HG03039 (cell line): ENCODE measurements around the gene ZNF646.

Experiments
- ATAC-seq: cut with Tn5 transposase; IDR thresholded peaks from one replicate; pipeline ENCODE4 v1.9.1; 2021; ENCODE audit warnings: mild to moderate bottlenecking, moderate library complexity; ENCODE audit not compliant: unreplicated experiment

ZNF646 gene

GRCh38 chr16:31108035-31108793, 34.0 kb downstream of the ZNF646 start, which contains the start of gene BCKDK:
TSS of gene BCKDK (plus strand) at chr16:31108386. CDS start at chr16:31109224, 838 bp downstream.
- peak; percentile 65 for ATAC-seq

GRCh38 chr16:31108794-31109558, 34.8 kb downstream of the ZNF646 start:
- ATAC-seq, result no peak

- no peak for ATAC-seq
These were observed 35.4 kb downstream of the ZNF646 start for GRCh38 chr16:31109622-31110021.

GRCh38 chr16:31110106-31111034, 36.1 kb downstream of the ZNF646 start:
- ATAC-seq, result no peak

GRCh38 chr16:31111881-31112466, 37.8 kb downstream of the ZNF646 start:
- ATAC-seq, result no peak

GRCh38 chr16:31112711-31113110, 38.5 kb downstream of the ZNF646 start:
- no peak for ATAC-seq

GRCh38 chr16:31113121-31114120, 39.2 kb downstream of the ZNF646 start:
- no peak for ATAC-seq

- ATAC-seq, result no peak
These were observed 40.2 kb downstream of the ZNF646 start for GRCh38 chr16:31114468-31114867.

- ATAC-seq, result peak; percentile 81
These were observed 43.4 kb downstream of the ZNF646 start, which contains the start of gene KAT8 for GRCh38 chr16:31117384-31118222. TSS of gene KAT8 (plus strand) at chr16:31117664. CDS start at chr16:31117682, 18 bp downstream.

- ATAC-seq, result no peak
These were observed 44.3 kb downstream of the ZNF646 start for GRCh38 chr16:31118223-31119155.

- no peak for ATAC-seq
These were observed 45.9 kb downstream of the ZNF646 start for GRCh38 chr16:31120129-31120528.

GRCh38 chr16:31125844-31126243, 51.6 kb downstream of the ZNF646 start:
- no peak for ATAC-seq

- ATAC-seq, result no peak
These were observed 53.0 kb downstream of the ZNF646 start for GRCh38 chr16:31127182-31127581.

- ATAC-seq, result no peak
These were observed 54.7 kb downstream of the ZNF646 start for GRCh38 chr16:31128711-31129567.

GRCh38 chr16:31129568-31130335, 55.5 kb downstream of the ZNF646 start:
- no peak for ATAC-seq
